ENCODE results near the gene CHST11.

The CHST11 gene

DNA sequence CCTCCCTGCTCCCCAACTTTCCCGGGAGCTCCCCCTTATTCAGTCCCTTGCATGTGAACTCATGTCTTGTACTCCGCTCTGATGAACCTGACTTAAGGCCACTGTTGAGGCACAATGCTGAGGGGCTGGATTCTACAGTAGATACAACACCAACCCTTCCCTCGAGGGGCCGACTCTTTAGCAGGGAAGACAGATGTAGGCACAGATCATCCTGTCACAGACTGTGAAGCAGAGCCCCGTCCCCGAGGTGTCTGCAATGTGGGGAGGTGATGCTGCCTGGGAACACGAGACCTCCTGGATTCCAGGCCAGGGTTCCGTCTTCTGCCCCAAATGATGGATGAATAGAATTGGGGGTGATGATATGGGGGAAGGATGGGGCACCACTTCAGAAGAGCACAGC is 175.1 kb downstream of the CHST11 start:
- peaks cover 0 to 4% of the 10 kb centered on the region in 2 donors for H3K4me1 ChIP-seq (ENCODE audit: control insufficient read depth in 1 of 2, insufficient read depth in 2 of 2, low read length in 2 of 2)
- H3K27me3 ChIP-seq (ENCODE audit: control insufficient read depth in 1 of 2, insufficient read depth in 2 of 2, low read length in 2 of 2) = no peaks in the 10 kb centered on the region

DNA sequence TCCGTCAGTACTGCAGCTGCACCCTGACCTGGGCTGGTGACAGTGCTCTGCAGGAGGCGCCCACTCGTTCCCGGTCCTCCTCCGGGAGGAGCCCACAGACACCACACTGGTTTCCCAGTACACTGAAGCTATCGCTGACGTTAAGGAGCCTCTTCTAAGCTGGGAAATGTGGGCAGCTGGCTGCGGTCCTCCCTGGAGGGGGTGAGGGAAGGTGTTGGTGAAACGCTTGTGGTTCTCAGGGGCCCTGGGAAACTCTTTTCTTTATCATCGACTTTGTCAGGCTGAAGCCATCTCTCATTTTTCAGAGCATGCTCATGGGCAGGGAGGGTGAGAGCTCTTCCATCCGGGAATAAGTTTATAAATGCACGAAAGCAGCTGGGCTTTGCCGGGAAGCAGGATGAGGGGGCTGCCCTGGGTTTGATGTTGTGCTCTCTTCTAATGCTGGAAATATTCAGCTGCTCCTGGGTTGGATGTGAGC is 176.0 kb downstream of the CHST11 start:
- Histone ChIP-seq H3K4me1 (ENCODE audit: control insufficient read depth in 1 of 2, insufficient read depth in 2 of 2, low read length in 2 of 2) (peaks cover 3 to 4% of the 10 kb centered on the region in 2 donors), H3K4me3 (ENCODE audit: low read depth in 1 of 2, low read length in 2 of 2) (no peak overlapping the region), H3K9ac (ENCODE audit: low read depth in 1 of 2, low read length in 2 of 2) (no peak overlapping the region), H3K27me3 (ENCODE audit: control insufficient read depth in 1 of 2, insufficient read depth in 2 of 2, low read length in 2 of 2) (no peaks in the 10 kb centered on the region), H3K9me3 (ENCODE audit: control insufficient read depth in 1 of 2, low read length in 2 of 2) (no peaks in the 10 kb centered on the region), H3K36me3 (ENCODE audit: control insufficient read depth in 1 of 2, insufficient read depth in 2 of 2, low read length in 2 of 2) (no peaks in the 10 kb centered on the region), H3K27ac (ENCODE audit: low read depth, low read length) (no peak overlapping the region)

More for the DNA sequence above, 175.1 kb downstream of the CHST11 start:
- H3K9me3 ChIP-seq (ENCODE audit: control insufficient read depth in 1 of 2, low read length in 2 of 2) = no peaks in the 10 kb centered on the region
- no peak overlapping the region for H3K9ac ChIP-seq (ENCODE audit: low read depth in 1 of 2, low read length in 2 of 2)
- H3K36me3 ChIP-seq (ENCODE audit: control insufficient read depth in 1 of 2, insufficient read depth in 2 of 2, low read length in 2 of 2) = no peaks in the 10 kb centered on the region
- no peak overlapping the region for H3K4me3 ChIP-seq (ENCODE audit: low read depth in 1 of 2, low read length in 2 of 2)
- no peak overlapping the region for H3K27ac ChIP-seq (ENCODE audit: low read depth, low read length)

DNA sequence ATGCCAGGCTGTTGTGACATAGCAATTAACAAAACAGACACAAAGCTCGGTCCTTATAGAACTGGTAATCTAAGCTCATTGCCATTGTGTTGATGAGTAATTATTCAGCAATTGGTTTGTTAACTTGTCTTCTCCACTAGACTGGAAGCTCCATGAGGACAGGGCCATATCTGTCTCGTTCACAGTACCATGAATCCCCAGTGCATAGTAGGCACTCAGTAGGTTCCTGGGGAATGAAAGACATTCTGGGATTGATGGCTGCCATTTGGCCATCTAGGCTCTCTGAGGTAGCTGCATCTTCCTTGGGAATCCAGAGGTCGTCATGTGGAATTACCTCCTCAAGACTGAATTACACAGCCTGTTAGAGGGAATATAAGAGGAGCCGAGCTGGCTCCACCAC is 177.3 kb downstream of the CHST11 start:
- peaks cover 0 to 5% of the 10 kb centered on the region in 2 donors for H3K4me1 ChIP-seq (ENCODE audit: control insufficient read depth in 1 of 2, insufficient read depth in 2 of 2, low read length in 2 of 2)
- H3K9me3 ChIP-seq (ENCODE audit: control insufficient read depth in 1 of 2, low read length in 2 of 2) = no peaks in the 10 kb centered on the region
- no peaks in the 10 kb centered on the region for H3K27me3 ChIP-seq (ENCODE audit: control insufficient read depth in 1 of 2, insufficient read depth in 2 of 2, low read length in 2 of 2)
- H3K4me3 ChIP-seq (ENCODE audit: low read depth in 1 of 2, low read length in 2 of 2) = no peak overlapping the region
- no peak overlapping the region for H3K9ac ChIP-seq (ENCODE audit: low read depth in 1 of 2, low read length in 2 of 2)
- H3K27ac ChIP-seq (ENCODE audit: low read depth, low read length) = no peak overlapping the region
- no peaks in the 10 kb centered on the region for H3K36me3 ChIP-seq (ENCODE audit: control insufficient read depth in 1 of 2, insufficient read depth in 2 of 2, low read length in 2 of 2)

DNA sequence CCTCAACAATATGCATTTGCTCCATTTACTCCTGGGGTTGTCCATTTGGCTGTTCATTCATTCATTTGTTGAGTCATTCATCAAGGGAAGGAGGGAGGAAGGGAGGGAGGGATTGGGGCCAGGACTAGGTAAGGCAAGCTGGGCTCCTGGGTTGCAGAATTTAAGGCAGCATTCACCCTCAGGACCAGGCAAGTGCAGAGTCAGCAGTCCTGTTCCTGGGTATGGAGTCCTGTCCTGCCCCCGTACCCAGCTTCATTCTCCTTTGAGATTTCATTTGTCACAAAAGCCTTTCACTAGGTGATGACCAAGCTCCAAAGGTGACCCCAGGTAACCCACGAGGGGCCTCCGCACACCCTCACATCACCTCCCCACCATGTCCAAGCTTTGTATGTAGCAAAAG is 178.1 kb downstream of the CHST11 start:
- no peak overlapping the region for H3K27ac ChIP-seq (ENCODE audit: low read depth, low read length)
- H3K9ac ChIP-seq (ENCODE audit: low read depth in 1 of 2, low read length in 2 of 2) = no peak overlapping the region
- H3K27me3 ChIP-seq (ENCODE audit: control insufficient read depth in 1 of 2, insufficient read depth in 2 of 2, low read length in 2 of 2) = no peaks in the 10 kb centered on the region
- no peak overlapping the region for H3K4me3 ChIP-seq (ENCODE audit: low read depth in 1 of 2, low read length in 2 of 2)
- H3K36me3 ChIP-seq (ENCODE audit: control insufficient read depth in 1 of 2, insufficient read depth in 2 of 2, low read length in 2 of 2) = no peaks in the 10 kb centered on the region
- no peaks in the 10 kb centered on the region for H3K9me3 ChIP-seq (ENCODE audit: control insufficient read depth in 1 of 2, low read length in 2 of 2)
- peaks cover 0 to 5% of the 10 kb centered on the region in 2 donors for H3K4me1 ChIP-seq (ENCODE audit: control insufficient read depth in 1 of 2, insufficient read depth in 2 of 2, low read length in 2 of 2)

DNA sequence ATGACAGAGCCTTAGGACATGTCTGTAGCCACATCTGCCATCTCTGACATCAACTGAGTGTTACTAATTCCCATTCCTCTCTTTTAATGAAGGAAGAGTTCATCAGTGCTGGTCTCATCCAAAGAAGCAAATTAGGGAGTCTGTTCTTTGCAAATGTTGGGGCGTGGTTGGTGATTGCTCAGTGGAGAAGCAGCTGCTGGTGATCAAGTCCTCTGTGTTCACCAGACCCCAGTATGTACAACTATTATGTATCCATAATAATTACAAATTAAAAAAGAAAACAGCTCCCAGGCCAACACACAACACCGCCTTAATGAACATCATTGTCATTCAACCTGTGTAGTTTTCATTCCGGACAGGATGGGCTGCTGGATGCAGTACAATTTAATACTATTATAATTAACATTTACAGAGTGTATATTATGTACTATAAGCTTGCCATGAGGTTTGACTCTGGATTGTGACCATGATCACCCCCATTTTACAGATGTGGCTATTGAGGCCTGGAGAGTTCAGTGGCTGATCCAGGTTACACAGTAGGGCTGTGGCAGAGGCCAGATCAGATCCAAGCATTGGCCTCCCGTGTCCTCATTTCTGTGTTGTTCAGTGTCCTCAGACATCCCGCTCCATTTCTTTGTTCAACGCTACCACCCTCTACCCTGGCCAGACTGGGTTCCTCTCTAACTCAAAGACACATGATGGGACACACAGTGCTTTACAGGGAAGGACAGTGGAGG is 179.0 kb downstream of the CHST11 start:
- Histone ChIP-seq H3K27ac (ENCODE audit: low read depth, low read length) (no peak overlapping the region), H3K9me3 (ENCODE audit: control insufficient read depth in 1 of 2, low read length in 2 of 2) (no peaks in the 10 kb centered on the region), H3K4me1 (ENCODE audit: control insufficient read depth in 1 of 2, insufficient read depth in 2 of 2, low read length in 2 of 2) (peaks cover 0 to 5% of the 10 kb centered on the region in 2 donors), H3K4me3 (ENCODE audit: low read depth in 1 of 2, low read length in 2 of 2) (no peak overlapping the region), H3K9ac (ENCODE audit: low read depth in 1 of 2, low read length in 2 of 2) (no peak overlapping the region), H3K27me3 (ENCODE audit: control insufficient read depth in 1 of 2, insufficient read depth in 2 of 2, low read length in 2 of 2) (no peaks in the 10 kb centered on the region), H3K36me3 (ENCODE audit: control insufficient read depth in 1 of 2, insufficient read depth in 2 of 2, low read length in 2 of 2) (no peaks in the 10 kb centered on the region)

DNA sequence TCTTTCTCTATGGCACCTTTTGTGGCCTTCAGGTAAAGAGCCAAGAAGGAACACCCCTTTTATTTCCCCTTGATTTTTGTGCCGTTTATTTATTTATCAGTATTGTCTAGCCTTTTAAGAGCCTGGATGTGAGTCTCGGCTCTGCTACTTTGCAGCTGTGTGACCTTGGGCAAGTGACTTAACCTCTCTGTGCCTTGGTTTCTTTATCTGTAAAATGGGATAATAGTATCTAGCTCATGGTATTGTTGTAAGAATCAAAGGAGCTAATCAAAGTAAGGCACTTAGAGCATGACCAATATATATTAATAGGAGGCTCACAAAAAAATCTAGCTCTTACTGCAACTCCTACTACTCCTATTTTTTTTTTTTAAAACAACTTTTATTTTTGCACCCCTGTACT is 179.7 kb downstream of the CHST11 start:
- no peaks in the 10 kb centered on the region for H3K27me3 ChIP-seq (ENCODE audit: control insufficient read depth in 1 of 2, insufficient read depth in 2 of 2, low read length in 2 of 2)
- H3K36me3 ChIP-seq (ENCODE audit: control insufficient read depth in 1 of 2, insufficient read depth in 2 of 2, low read length in 2 of 2) = no peaks in the 10 kb centered on the region
- H3K9ac ChIP-seq (ENCODE audit: low read depth in 1 of 2, low read length in 2 of 2) = no peak overlapping the region
- peaks cover 0 to 5% of the 10 kb centered on the region in 2 donors for H3K4me1 ChIP-seq (ENCODE audit: control insufficient read depth in 1 of 2, insufficient read depth in 2 of 2, low read length in 2 of 2)
- H3K27ac ChIP-seq (ENCODE audit: low read depth, low read length) = no peak overlapping the region
- H3K9me3 ChIP-seq (ENCODE audit: control insufficient read depth in 1 of 2, low read length in 2 of 2) = no peaks in the 10 kb centered on the region
- no peak overlapping the region for H3K4me3 ChIP-seq (ENCODE audit: low read depth in 1 of 2, low read length in 2 of 2)

DNA sequence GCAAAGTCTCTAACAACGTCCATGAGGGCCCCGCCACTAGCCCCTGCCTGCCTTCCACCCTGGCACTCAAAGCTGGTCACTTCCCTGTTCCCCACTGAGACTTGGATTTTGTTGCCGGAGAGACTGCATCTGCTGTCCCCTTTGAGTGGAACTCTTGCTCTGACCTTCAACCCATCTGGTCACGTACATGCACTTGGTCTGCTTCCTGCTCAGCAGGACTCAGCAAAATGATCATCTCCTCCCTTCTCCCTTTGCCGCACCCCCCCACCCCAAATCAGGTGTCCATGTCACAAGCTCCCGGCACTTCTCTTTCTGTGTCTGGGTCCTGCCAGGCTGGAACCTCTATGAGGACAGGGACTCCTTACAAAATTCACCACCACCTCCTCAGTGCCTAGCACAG is 180.9 kb downstream of the CHST11 start:
- Histone ChIP-seq H3K36me3 (ENCODE audit: control insufficient read depth in 1 of 2, insufficient read depth in 2 of 2, low read length in 2 of 2) (no peaks in the 10 kb centered on the region), H3K9me3 (ENCODE audit: control insufficient read depth in 1 of 2, low read length in 2 of 2) (no peaks in the 10 kb centered on the region), H3K27me3 (ENCODE audit: control insufficient read depth in 1 of 2, insufficient read depth in 2 of 2, low read length in 2 of 2) (no peaks in the 10 kb centered on the region), H3K4me3 (ENCODE audit: low read depth in 1 of 2, low read length in 2 of 2) (no peak overlapping the region), H3K4me1 (ENCODE audit: control insufficient read depth in 1 of 2, insufficient read depth in 2 of 2, low read length in 2 of 2) (peaks cover 0 to 5% of the 10 kb centered on the region in 2 donors), H3K27ac (ENCODE audit: low read depth, low read length) (no peak overlapping the region), H3K9ac (ENCODE audit: low read depth in 1 of 2, low read length in 2 of 2) (no peak overlapping the region)

DNA sequence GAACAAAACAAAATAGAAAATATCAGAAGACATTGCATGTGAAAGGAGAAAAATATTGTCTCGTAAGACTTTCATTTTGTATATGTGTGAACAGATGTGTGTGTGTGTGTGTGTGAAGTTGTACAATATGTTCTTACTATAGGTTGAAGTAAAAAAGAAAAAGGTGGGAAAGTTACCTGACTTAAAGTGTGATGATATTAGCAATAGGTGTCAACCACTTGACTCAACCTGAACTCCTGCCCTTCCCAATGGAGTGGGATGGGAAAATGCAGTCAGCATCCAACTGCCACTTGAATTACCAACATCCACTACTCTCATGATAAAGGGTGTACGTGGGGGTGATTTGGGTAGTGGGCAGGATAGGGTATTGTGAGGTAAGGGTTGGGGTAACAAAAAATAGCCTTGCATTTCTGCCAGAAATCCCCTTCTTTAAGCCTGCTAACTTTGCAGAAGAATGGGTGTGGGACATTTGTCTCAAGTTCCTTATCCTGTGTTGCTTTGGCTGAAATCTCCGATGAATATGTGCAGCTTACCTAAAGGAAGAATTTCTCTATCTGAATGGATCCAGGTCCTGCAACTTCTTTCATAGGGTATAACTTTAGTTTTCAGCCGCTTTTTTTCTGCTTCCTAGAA is 181.6 kb downstream of the CHST11 start:
- Histone ChIP-seq H3K27me3 (ENCODE audit: control insufficient read depth in 1 of 2, insufficient read depth in 2 of 2, low read length in 2 of 2) (no peaks in the 10 kb centered on the region), H3K4me1 (ENCODE audit: control insufficient read depth in 1 of 2, insufficient read depth in 2 of 2, low read length in 2 of 2) (peaks cover 0 to 5% of the 10 kb centered on the region in 2 donors), H3K4me3 (ENCODE audit: low read depth in 1 of 2, low read length in 2 of 2) (no peak overlapping the region), H3K9me3 (ENCODE audit: control insufficient read depth in 1 of 2, low read length in 2 of 2) (no peaks in the 10 kb centered on the region), H3K36me3 (ENCODE audit: control insufficient read depth in 1 of 2, insufficient read depth in 2 of 2, low read length in 2 of 2) (no peaks in the 10 kb centered on the region), H3K9ac (ENCODE audit: low read depth in 1 of 2, low read length in 2 of 2) (no peak overlapping the region), H3K27ac (ENCODE audit: low read depth, low read length) (no peak overlapping the region)

DNA sequence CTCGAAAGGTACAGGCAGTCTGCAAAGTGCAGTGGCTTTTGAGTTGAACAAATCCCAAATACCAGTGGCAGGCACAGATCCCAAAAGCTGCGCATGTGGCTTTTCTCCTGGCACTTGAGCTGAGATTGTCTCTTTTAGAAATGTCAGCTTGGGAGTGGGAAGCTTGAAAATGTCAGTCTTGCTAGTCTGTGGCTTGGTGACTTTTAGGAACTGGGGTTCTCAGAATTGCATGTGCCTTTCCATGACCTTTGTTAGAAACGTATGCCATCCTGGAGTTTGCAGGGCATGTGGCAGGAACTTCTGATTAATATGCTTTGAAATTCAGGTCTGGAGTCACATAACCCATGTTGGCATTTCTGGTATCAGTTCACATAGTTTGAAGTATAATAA is 182.1 kb downstream of the CHST11 start:
- H3K27ac ChIP-seq (ENCODE audit: low read depth, low read length) = no peak overlapping the region

DNA sequence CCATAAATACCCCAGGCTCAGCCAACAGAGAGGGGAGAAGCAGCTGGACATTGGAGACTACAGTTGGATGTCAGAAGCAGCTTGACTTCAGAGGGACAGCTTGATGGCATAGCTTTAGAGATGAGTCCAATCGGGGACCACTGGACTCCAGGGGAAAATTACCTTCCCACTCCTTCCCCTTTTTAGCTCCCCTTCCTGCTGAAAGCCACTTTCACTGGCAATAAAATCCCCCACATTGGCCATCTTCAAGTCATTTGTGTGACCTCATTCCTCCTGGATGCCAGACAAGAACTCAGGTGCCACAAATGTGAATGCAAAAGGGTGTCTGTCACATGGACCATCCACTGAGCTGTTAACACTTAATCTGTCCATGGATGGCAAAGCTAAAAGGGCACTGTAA is 184.2 kb downstream of the CHST11 start:
- H3K4me1 ChIP-seq (ENCODE audit: control insufficient read depth in 1 of 2, insufficient read depth in 2 of 2, low read length in 2 of 2) = peaks cover 10 to 11% of the 10 kb centered on the region in 2 donors

More for the DNA sequence above, 182.1 kb downstream of the CHST11 start:
- no peaks in the 10 kb centered on the region for H3K27me3 ChIP-seq (ENCODE audit: control insufficient read depth in 1 of 2, insufficient read depth in 2 of 2, low read length in 2 of 2)
- no peaks in the 10 kb centered on the region for H3K9me3 ChIP-seq (ENCODE audit: control insufficient read depth in 1 of 2, low read length in 2 of 2)
- H3K4me1 ChIP-seq (ENCODE audit: control insufficient read depth in 1 of 2, insufficient read depth in 2 of 2, low read length in 2 of 2) = peaks cover under 1 to 5% of the 10 kb centered on the region in 2 donors
- H3K36me3 ChIP-seq (ENCODE audit: control insufficient read depth in 1 of 2, insufficient read depth in 2 of 2, low read length in 2 of 2) = no peaks in the 10 kb centered on the region
- no peak overlapping the region for H3K9ac ChIP-seq (ENCODE audit: low read depth in 1 of 2, low read length in 2 of 2)
- no peak overlapping the region for H3K4me3 ChIP-seq (ENCODE audit: low read depth in 1 of 2, low read length in 2 of 2)

More for the DNA sequence above, 184.2 kb downstream of the CHST11 start:
- H3K9ac ChIP-seq (ENCODE audit: low read depth in 1 of 2, low read length in 2 of 2) = no peak overlapping the region
- H3K9me3 ChIP-seq (ENCODE audit: control insufficient read depth in 1 of 2, low read length in 2 of 2) = no peaks in the 10 kb centered on the region
- no peak overlapping the region for H3K4me3 ChIP-seq (ENCODE audit: low read depth in 1 of 2, low read length in 2 of 2)
- no peak overlapping the region for H3K27ac ChIP-seq (ENCODE audit: low read depth, low read length)
- H3K27me3 ChIP-seq (ENCODE audit: control insufficient read depth in 1 of 2, insufficient read depth in 2 of 2, low read length in 2 of 2) = no peaks in the 10 kb centered on the region
- no peaks in the 10 kb centered on the region for H3K36me3 ChIP-seq (ENCODE audit: control insufficient read depth in 1 of 2, insufficient read depth in 2 of 2, low read length in 2 of 2)
